ENCODE measurements around the gene PPP4R4. TPM values are rescaled to one million over a fixed set of nuclear protein-coding genes. Genes with fewer than 3 reads are reported as not detected.
"Not testable (repeated sequence)": the region's sequence is repeated elsewhere in the genome, so short reads cannot be mapped to it uniquely, and the experiment has no call there.

Gene PPP4R4
- polyA plus RNA-seq, 1 of the 3 experiments (the other 2 are of a cell fraction): 2.5 TPM

DNA sequence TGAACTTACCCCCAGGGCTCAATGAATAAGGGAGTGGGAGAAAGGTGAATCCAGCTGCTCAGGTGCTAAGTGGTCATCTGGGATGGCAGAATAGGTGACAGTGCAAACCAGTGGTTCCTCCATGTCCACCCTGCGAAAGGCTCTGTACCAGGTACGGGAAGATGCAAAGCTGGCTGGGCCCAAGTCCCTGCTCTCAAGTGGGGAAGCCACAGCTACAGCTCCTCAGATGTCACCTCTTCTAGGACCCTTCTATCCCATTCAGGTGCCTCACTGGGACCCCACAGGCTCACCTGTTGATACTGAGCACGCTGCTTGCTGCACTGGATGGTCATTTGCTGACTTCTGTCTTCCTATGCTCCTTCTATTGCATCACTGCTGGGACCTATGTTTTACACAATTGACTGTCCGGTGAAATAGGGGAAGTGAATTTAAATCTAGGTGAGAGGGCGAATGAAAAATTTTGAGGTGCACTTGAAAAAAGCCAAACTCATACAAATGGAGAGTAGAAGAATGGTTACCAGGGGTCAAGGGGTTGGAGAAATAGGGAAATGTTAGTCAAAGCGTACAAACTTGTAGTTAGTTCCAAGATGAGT is 20.3 kb upstream of the PPP4R4 start:
- DNase-seq: no peak
- POLR2A ChIA-PET: no interaction called here
- Histone ChIP-seq H3K27ac (ENCODE audit: low read depth in 2 of 2, low read length in 1 of 2) (no peak overlapping the region), H3K36me3 (replicated peaks in 1 of 2; ENCODE audit: control insufficient read depth in 1 of 2, insufficient read depth in 2 of 2, low read length in 1 of 2) (no peaks in the 10 kb centered on the region), H3K9me2 (no peaks in the 10 kb centered on the region), H3K4me1 (ENCODE audit: control insufficient read depth in 1 of 2, insufficient read depth in 2 of 2, low read depth in 1 of 2, low read length in 1 of 2) (no peaks in the 10 kb centered on the region), H3K27me3 (ENCODE audit: insufficient read depth) (peaks cover 10% of the 10 kb centered on the region; the same call in 1 of the 2 replicates), H3K4me3 (ENCODE audit: low read depth in 2 of 2, low read length in 1 of 2) (no peak overlapping the region), H3F3A (replicated peaks; ENCODE audit: insufficient read depth) (no peaks in the 10 kb centered on the region), H3K9ac (no peak overlapping the region), H3K4me2 (no peak overlapping the region), H4K20me1 (ENCODE audit: insufficient read depth) (no peaks in the 10 kb centered on the region), H3K9me3 (no peaks in the 10 kb centered on the region), H2AFZ (ENCODE audit: low read depth) (no peak overlapping the region), H3K79me2 (ENCODE audit: insufficient read depth) (no peaks in the 10 kb centered on the region)
- WGBS (ENCODE audit: low lambda C conversion rate): 58% methylated on average over 6 of the region's 6 CpGs
- TF ChIP-seq, protein P1, sequence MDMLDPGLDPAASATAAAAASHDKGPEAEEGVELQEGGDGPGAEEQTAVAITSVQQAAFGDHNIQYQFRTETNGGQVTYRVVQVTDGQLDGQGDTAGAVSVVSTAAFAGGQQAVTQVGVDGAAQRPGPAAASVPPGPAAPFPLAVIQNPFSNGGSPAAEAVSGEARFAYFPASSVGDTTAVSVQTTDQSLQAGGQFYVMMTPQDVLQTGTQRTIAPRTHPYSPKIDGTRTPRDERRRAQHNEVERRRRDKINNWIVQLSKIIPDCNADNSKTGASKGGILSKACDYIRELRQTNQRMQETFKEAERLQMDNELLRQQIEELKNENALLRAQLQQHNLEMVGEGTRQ (IDR thresholded peaks at IDR 0.05; ENCODE audit: borderline replicate concordance, low read depth, low read length): no peak
- TF ChIP-seq RFX5 (IDR thresholded peaks at IDR 0.05; ENCODE audit: low read length): no peak
- TF ChIP-seq YY1 (IDR thresholded peaks at IDR 0.05; ENCODE audit: low read depth): no peak
- no peak for TF ChIP-seq GABPA (IDR thresholded peaks at IDR 0.05; ENCODE audit: low read depth)
- TF ChIP-seq CHD2 (IDR thresholded peaks at IDR 0.05; ENCODE audit: low read length, partially characterized antibody): no peak
- no peak for TF ChIP-seq SIN3A (IDR thresholded peaks at IDR 0.05; ENCODE audit: borderline replicate concordance, low read depth, low read length)
- TF ChIP-seq TAF1 (IDR thresholded peaks at IDR 0.05; ENCODE audit: borderline replicate concordance, low read depth, low read length): no peak
- TF ChIP-seq RXRA (IDR thresholded peaks at IDR 0.05; ENCODE audit: borderline replicate concordance, low read depth): no peak
- TF ChIP-seq POLR2AphosphoS5 (IDR thresholded peaks at IDR 0.05; ENCODE audit: low read depth, low read length): no peak
- no peak for TF ChIP-seq EZH2phosphoT487 (IDR thresholded peaks at IDR 0.05; ENCODE audit: borderline replicate concordance, low read depth)
- TF ChIP-seq RAD21 (IDR thresholded peaks at IDR 0.05; ENCODE audit: low read length): no peak
- TF ChIP-seq, protein P2, sequence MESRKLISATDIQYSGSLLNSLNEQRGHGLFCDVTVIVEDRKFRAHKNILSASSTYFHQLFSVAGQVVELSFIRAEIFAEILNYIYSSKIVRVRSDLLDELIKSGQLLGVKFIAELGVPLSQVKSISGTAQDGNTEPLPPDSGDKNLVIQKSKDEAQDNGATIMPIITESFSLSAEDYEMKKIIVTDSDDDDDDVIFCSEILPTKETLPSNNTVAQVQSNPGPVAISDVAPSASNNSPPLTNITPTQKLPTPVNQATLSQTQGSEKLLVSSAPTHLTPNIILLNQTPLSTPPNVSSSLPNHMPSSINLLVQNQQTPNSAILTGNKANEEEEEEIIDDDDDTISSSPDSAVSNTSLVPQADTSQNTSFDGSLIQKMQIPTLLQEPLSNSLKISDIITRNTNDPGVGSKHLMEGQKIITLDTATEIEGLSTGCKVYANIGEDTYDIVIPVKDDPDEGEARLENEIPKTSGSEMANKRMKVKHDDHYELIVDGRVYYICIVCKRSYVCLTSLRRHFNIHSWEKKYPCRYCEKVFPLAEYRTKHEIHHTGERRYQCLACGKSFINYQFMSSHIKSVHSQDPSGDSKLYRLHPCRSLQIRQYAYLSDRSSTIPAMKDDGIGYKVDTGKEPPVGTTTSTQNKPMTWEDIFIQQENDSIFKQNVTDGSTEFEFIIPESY (IDR thresholded peaks at IDR 0.05; ENCODE audit: borderline replicate concordance, low read depth): no peak
- TF ChIP-seq RCOR1 (IDR thresholded peaks at IDR 0.05; ENCODE audit: low read length): no peak
- CTCF ChIA-PET: interaction anchor here (3.7 kb wide), 1 partner anchor 16 kb away, joined by 25 read pairs; no protein-coding TSS in a partner anchor

DNA sequence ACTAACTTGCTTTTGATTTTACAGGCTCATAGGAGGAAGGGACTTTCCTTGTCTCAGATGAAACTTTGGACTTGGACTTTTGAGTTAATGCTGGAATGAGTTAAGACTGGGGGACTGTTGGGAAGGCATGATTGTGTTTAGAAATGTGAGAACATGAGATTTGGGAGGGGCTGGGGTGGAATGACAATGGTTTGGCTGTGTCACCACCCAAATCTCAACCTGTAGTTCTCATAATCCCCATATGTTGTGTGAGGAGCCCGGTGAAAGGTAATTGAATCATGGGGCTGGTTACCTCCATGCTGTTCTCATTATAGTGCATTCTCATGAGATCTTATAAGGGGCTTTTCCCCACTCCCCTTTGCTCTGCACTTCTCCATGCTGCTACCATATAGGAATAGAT is 18.0 kb upstream of the PPP4R4 start:
- H3K4me1 ChIP-seq (ENCODE audit: control insufficient read depth in 1 of 2, insufficient read depth in 2 of 2, low read depth in 1 of 2, low read length in 1 of 2); DNase-seq; H3K79me2 ChIP-seq (ENCODE audit: insufficient read depth); H3K9me3 ChIP-seq; H2AFZ ChIP-seq (ENCODE audit: low read depth); H3K27ac ChIP-seq (ENCODE audit: low read depth in 2 of 2, low read length in 1 of 2); H3K36me3 ChIP-seq (replicated peaks in 1 of 2; ENCODE audit: control insufficient read depth in 1 of 2, insufficient read depth in 2 of 2, low read length in 1 of 2); H3K4me3 ChIP-seq (ENCODE audit: low read depth in 2 of 2, low read length in 1 of 2); H4K20me1 ChIP-seq (ENCODE audit: insufficient read depth); H3K9ac ChIP-seq; H3F3A ChIP-seq (replicated peaks; ENCODE audit: insufficient read depth); POLR2A ChIA-PET; H3K9me2 ChIP-seq; H3K4me2 ChIP-seq: not testable (repeated sequence)
- CTCF ChIA-PET: interaction anchor here (2.3 kb wide), 1 partner anchor 24 kb away, joined by 7 read pairs; no protein-coding TSS in a partner anchor
- peaks cover 10% of the 10 kb centered on the region; the same call in 1 of the 2 replicates for H3K27me3 ChIP-seq (ENCODE audit: insufficient read depth)
- 9% methylated on average over 1 of the region's 1 CpG for WGBS (ENCODE audit: low lambda C conversion rate)
